Spleen (tissue), 7 donors: ENCODE measurements around the gene RHBDL1.

ENCODE experiments used
- CTCF ChIP-seq, 11 experiments: fragments of 200-600 bp in 7 of 11; fragments of 450-650 bp in 4 of 11; sonication (generic) in 4 of 11; IDR thresholded peaks in 8 of 11; conservative IDR thresholded peaks in 3 of 11; 1 replicate in 7 of 11; 2 replicates in 4 of 11; pipeline versions ENCODE4 v1.4.0 to v1.8.0; 2016 to 2021; ENCODE audit warnings: antibody characterized with exemption in 11 of 11, inconsistent platforms in 4 of 11, mild to moderate bottlenecking in 1 of 11
- POLR2A ChIP-seq, 3 donors: fragments of 450-650 bp; IDR thresholded peaks; one replicate each; pipeline ENCODE4 v1.5.1; 2017; ENCODE audit warnings: antibody characterized with exemption in 3 of 3, mild to moderate bottlenecking in 1 of 3
- POLR2AphosphoS5 ChIP-seq, 3 donors: sonication (generic); formaldehyde crosslinking; IDR thresholded peaks; one replicate each; pipeline ENCODE4 v1.5.1; 2017; ENCODE audit warnings: antibody characterized with exemption in 3 of 3
- donor health status: DM: no; HTN: no; CAD: no; lungs with moderate emphysema.
- donor health status: DM: no; HTN: no; CAD: no.
- donor health status: DM: no; HTN: no; CAD: no.

GRCh38 chr16:652454-653305, 22.8 kb upstream of the RHBDL1 start:
- no peak for TF ChIP-seq CTCF (IDR thresholded peaks at IDR 0.05 in 8 of 11, conservative IDR thresholded peaks at IDR 0.05 in 3 of 11)
- TF ChIP-seq POLR2AphosphoS5 (IDR thresholded peaks at IDR 0.05): no peak
- no peak for TF ChIP-seq POLR2A (IDR thresholded peaks at IDR 0.05)
